ENCODE data around the gene PDSS2. TPM values are rescaled to one million over a fixed set of nuclear protein-coding genes. Genes with fewer than 3 reads are reported as not detected.

The PDSS2 gene
- total and polyA plus RNA-seq, 9 of the 15 experiments (the other 6 are each of a cell fraction or from before 2014, with no cell fraction given), result 5.8 to 21.1 (median 12.0) TPM

- TF ChIP-seq, protein P1, sequence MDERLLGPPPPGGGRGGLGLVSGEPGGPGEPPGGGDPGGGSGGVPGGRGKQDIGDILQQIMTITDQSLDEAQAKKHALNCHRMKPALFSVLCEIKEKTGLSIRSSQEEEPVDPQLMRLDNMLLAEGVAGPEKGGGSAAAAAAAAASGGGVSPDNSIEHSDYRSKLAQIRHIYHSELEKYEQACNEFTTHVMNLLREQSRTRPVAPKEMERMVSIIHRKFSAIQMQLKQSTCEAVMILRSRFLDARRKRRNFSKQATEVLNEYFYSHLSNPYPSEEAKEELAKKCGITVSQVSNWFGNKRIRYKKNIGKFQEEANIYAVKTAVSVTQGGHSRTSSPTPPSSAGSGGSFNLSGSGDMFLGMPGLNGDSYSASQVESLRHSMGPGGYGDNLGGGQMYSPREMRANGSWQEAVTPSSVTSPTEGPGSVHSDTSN (CRISPR knock-in tag; IDR thresholded peaks at IDR 0.05; ENCODE audit: low read depth), result no peak
- TF ChIP-seq, protein P1 (tag; conservative IDR thresholded peaks at IDR 0.05; ENCODE audit: low read depth), result no peak
Observed at GRCh38 chr6:107248147-107248546, 211.2 kb downstream of the PDSS2 start (continued).

GRCh38 chr6:107246972-107247615, 212.3 kb downstream of the PDSS2 start:
- BruUV-seq (replicated peaks), result no TSS peak
- WGBS (ENCODE audit: insufficient coverage, low coverage, missing lambda C conversion rate), result 49% methylated on average over 6 of the region's 6 CpGs
- intact Hi-C loops (cut with micrococcal nuclease) (no loop called here), in situ Hi-C loops (cut with MboI) (no loop called here)
- Histone ChIP-seq H3K9me3 (replicated peaks; ENCODE audit: control insufficient read depth, insufficient read depth, low read depth, low read length) (no peaks in the 10 kb centered on the region), H3K4me3 (no peak overlapping the region), H2AFZ (ENCODE audit: low read depth, low read length) (no peak overlapping the region), H3K9ac (ENCODE audit: insufficient read depth in 1 of 2, low read depth in 2 of 2, low read length in 2 of 2) (no peak overlapping the region), H3K27ac (ENCODE audit: extremely low read depth, low read depth, low read length) (no peak overlapping the region), H4K20me1 (replicated peaks; ENCODE audit: control insufficient read depth, insufficient read depth, low read length) (no peaks in the 10 kb centered on the region), H3K9me1 (ENCODE audit: control insufficient read depth, insufficient read depth, low read length) (no peaks in the 10 kb centered on the region), H3K36me3 (ENCODE audit: control insufficient read depth, insufficient read depth, low read length) (no peaks in the 10 kb centered on the region), H3K4me1 (replicated peaks in 1 of 2; ENCODE audit: control insufficient read depth in 2 of 2, insufficient read depth in 2 of 2, low read length in 2 of 2) (no peaks in the 10 kb centered on the region), H3K27me3 (ENCODE audit: control insufficient read depth in 2 of 2, insufficient read depth in 2 of 2, low read length in 2 of 2) (no peaks in the 10 kb centered on the region), H3K4me2 (ENCODE audit: insufficient read depth, low read length) (no peak overlapping the region), H3K79me2 (ENCODE audit: control insufficient read depth, insufficient read depth, low read length) (no peaks in the 10 kb centered on the region)
- ChIA-PET POLR2A (interaction anchor here (2.3 kb wide), 1 partner anchor 9 kb away, joined by 7 read pairs; no protein-coding TSS in a partner anchor), CTCF (ENCODE audit: low intra/inter-chr PET ratio) (no interaction called here)
- no peak for DNase-seq (ENCODE audit: extremely low read depth in 1 of 4, low spot score in 3 of 4)
- FAIRE-seq, result peak; percentile 15
- no peak for ATAC-seq
- TF ChIP-seq ILF3 (IDR thresholded peaks at IDR 0.05; ENCODE audit: borderline replicate concordance) (no peak), ETS2 (tag; IDR thresholded peaks at IDR 0.05; ENCODE audit: borderline replicate concordance, poor library complexity, severe bottlenecking) (no peak), TEAD4 (IDR thresholded peaks at IDR 0.05; ENCODE audit: low read length) (no peak), TEAD4 (CRISPR knock-in tag; IDR thresholded peaks at IDR 0.05; ENCODE audit: borderline replicate concordance) (no peak), PRMT5 (CRISPR knock-in tag; IDR thresholded peaks at IDR 0.05) (no peak), PTRF (tag; IDR thresholded peaks at IDR 0.05) (no peak), ZNF165 (CRISPR knock-in tag; IDR thresholded peaks at IDR 0.05; ENCODE audit: borderline replicate concordance) (no peak), NCOR1 (IDR thresholded peaks at IDR 0.05) (no peak), ZNF764 (CRISPR knock-in tag; IDR thresholded peaks at IDR 0.05; ENCODE audit: low read depth) (no peak), ERF (CRISPR knock-in tag; IDR thresholded peaks at IDR 0.05) (no peak), SRSF3 (IDR thresholded peaks at IDR 0.05; ENCODE audit: insufficient read depth, low read length) (no peak), ZNF512 (tag; IDR thresholded peaks at IDR 0.05) (no peak), SOX6 (IDR thresholded peaks at IDR 0.05) (no peak), SMARCE1 (IDR thresholded peaks at IDR 0.05) (no peak), MEF2A (IDR thresholded peaks at IDR 0.05; ENCODE audit: control insufficient read depth, low read depth, low read length) (no peak), ZNF347 (CRISPR knock-in tag; IDR thresholded peaks at IDR 0.05; ENCODE audit: low read depth) (no peak)
